GM10266 (cell line): ENCODE results near the gene TLCD3B.

Experiments
- DNase-seq: peaks from one replicate; pipeline ENCODE4 v3.0.0; 2012; ENCODE audit errors: extremely low spot score
- TF ChIP-seq, protein P1 (sequence below): IDR thresholded peaks from 2 replicates; pipeline ENCODE4 v1.5.1; 2012; ENCODE audit warnings: mild to moderate bottlenecking, low read depth; ENCODE audit not compliant: control insufficient read depth, insufficient read depth; ENCODE audit errors: missing control alignments

The TLCD3B gene

DNA sequence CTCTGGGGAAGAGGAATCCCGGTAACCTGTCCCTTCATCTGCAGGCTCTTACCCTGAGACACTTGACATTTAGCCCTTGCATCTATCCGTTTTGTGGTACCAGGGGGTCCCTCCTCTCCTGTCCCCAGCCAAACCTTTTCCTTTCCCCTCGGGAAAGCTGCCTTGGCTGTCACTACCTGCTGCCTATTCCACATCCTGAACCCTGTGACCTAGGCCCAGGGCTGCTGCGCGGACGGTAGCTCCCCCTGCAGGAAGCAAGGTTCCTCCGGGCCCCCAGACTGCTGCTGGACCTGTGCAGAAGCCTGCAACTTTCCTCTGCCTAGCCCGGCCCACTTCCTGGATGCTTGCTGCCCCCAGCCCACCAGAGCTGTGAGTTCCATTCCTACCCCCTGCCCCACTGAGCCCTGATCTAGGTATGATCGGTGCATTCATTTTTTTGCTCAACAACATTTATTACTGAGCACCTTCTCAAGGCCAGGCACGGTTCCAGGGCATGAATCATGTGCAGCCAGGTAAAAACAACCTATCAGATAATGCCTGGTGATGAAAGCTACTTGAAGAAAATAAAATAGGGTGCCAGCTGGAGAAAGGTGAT is 24.0 kb upstream of the TLCD3B start:
- peak; percentile 68 for DNase-seq
- TF ChIP-seq, protein P1, sequence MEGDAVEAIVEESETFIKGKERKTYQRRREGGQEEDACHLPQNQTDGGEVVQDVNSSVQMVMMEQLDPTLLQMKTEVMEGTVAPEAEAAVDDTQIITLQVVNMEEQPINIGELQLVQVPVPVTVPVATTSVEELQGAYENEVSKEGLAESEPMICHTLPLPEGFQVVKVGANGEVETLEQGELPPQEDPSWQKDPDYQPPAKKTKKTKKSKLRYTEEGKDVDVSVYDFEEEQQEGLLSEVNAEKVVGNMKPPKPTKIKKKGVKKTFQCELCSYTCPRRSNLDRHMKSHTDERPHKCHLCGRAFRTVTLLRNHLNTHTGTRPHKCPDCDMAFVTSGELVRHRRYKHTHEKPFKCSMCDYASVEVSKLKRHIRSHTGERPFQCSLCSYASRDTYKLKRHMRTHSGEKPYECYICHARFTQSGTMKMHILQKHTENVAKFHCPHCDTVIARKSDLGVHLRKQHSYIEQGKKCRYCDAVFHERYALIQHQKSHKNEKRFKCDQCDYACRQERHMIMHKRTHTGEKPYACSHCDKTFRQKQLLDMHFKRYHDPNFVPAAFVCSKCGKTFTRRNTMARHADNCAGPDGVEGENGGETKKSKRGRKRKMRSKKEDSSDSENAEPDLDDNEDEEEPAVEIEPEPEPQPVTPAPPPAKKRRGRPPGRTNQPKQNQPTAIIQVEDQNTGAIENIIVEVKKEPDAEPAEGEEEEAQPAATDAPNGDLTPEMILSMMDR, result peak; percentile 77

DNA sequence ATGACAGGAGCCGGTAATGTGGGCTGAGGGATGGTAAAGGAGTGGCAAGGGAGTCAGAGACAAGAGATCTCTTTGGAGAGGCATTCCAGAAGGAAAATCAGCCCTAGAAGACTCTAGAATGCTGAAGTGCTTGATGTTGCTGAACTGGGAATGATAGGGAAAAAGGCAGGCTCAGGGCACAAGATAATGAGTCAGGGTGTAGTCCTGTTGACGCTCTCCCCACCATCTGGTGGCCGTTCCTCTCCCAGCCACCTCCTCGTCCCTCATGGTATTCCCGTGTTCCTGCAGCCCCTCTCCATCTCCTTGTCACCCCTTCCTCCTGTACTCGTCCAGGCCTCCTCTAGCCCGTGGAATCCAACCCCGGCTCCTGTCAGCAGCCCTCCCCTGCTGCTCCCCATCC is 23.4 kb upstream of the TLCD3B start:
- TF ChIP-seq, protein P1, result no peak
- DNase-seq, result no peak

DNA sequence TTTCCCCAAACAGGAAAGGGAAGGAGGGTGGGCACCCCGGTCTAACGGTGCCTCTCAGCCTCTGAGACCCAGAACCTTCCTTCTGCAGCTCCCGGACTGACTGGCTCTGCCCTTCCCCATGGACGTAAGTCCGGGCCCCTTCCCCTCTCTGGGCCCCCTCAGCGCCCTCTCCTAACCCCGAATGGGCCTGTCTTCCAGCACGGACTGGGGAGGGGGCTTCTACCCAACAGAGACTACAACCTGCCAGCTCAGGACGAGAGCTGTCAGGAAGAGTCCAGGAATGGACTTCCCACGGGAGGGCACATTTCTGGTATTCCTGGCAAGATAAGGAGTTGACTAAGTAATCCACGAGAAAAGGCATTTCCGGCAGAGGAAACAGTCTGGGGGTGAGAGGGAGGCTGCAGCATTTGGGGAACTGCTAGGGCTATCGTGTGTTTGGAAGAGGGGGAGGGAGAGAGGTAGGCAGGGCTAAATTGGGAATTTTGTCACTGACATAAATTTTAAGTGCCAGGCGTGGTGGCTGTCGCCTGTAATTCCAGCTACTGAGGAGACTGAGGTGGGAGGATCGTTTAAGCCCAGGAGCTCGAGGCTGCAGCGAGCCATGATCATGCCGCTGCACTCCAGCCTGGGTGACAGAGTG is 22.4 kb upstream of the TLCD3B start:
- TF ChIP-seq, protein P1, result no peak
- DNase-seq, result no peak

DNA sequence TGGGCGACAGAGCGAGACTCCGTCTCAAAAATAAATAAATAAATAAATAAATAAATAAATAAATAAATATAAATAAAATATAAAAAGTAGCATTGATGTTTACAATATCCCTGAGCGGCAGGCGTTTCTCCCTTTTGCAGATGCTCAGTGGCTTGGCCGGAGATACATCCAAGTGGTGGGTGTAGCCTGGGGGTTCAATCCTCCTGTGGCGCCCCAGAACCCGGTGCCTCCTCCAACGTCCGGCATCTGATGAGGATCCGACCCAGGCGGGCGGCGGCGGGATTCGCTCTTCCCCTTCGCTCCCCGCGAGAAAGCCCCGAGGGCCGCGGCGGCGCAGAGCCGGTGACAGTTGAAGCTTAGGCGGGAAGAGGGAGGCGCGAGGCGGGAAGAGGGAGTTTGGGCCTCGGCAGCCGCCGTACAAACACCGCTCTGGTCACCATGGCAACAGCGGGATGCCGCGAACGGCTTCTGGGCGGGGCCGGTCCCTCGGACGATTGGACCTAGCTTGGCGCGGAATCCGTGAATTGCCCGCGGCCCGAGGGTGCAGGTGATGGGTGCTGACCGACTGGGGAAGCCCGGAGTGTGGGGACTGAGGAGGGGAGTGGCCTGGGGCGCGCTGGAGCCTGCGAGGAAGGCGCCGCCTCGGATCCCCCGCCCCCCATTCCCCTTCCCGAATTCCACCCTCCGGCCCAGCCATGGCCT is 21.8 kb upstream of the TLCD3B start:
- TF ChIP-seq, protein P1, result no peak
- peak; percentile 91 for DNase-seq

DNA sequence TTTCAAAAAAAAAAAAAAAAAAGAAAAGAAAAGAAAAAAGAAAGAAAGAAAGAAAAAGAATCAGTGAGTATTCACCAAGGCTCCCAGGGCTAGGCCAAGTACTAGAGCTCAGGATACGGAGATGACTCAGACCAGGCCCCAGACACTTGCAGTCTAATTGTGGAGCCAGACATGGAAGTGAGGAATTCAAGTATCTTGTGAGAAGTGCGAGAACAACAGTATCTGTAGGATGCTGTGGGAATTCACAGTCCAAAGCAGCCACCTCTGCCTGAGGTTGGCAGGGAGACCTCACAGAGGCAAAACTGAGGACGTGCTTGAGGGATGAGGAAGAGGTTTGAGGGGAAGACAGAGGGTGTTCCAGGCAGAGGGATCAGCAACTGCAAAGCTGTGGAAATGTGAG is 20.4 kb upstream of the TLCD3B start:
- TF ChIP-seq, protein P1, result no peak
- no peak for DNase-seq

DNA sequence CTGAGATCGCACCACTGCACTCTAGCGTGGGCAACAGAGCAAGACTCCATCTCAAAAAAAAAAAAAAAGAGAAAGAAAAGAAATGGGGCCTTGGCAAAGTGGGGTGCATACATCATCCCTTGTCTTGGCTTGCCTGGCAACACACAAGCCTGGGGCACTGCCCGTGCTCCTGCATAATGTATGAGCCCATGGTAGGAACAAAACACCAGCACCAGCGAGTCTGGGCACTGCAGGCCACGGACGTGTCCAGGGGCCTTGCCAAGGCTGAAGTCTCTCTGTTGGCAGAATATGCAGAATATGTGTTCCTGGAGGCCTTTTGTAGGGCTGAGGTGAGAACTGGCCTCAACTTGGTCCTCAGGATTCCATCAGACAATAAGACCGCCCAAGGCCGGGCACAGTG is 18.8 kb upstream of the TLCD3B start:
- DNase-seq, result no peak
- TF ChIP-seq, protein P1, result no peak

DNA sequence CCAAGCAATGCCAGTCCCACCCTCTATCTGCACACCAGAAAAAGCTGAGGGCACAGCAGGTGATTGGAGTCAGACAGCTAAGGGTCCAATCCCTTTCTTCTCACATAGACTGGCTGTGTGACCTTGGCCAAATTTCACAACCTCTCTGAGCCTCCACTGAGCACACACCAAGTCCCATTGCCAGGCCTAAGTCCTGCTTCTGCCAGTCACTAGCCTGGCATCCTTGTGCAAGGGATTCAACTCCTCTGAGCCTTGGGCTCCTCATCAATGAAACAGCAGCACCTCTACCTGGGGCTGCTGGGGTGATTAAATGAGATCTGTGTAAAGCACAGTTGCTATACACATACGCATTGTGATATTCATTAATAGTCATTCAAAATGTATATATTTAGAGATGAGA is 15.5 kb upstream of the TLCD3B start:
- DNase-seq, result no peak
- TF ChIP-seq, protein P1, result no peak
